Measurements from ENCODE around the gene SH3BP5L.

DNA sequence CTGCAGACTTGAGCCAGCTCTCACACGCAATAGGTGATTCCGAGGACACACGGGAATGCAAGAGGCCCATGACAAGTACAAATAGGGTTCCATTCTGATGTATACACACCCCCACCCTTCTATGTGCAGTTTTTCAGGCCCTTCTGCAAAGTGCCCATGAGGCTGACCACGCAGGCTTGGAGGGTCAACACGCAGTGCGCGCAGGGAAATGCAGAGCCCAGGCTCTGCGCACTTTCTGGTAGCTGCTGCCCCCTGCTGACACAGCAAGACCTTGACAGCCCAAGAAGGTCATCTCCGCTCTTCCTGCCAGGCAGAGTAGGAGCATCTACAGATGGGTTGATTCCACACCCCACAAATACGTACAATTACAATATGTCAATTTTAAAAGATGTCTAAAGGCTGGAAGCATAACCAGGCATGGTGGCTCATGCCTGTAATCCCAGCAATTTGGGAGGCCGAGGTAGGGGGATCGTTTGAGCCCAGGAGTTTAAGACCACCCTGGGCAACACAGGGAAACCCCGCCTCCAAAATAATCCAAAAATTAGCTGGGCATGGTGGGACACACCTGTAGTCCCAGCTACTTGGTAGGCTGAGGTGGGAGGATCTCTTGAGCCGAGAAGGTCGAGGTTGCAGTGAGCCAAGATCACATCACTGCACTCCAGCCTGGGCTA, 18.5 kb downstream of the SH3BP5L start:
- TF ChIP-seq GATA3 (IDR thresholded peaks at IDR 0.05; ENCODE audit: low read depth, low read length) = no peak
- no peak for TF ChIP-seq GATA2 (IDR thresholded peaks at IDR 0.05; ENCODE audit: low read depth, low read length)

Measured in SH-SY5Y (cell line).